GM10248 (cell line): ENCODE measurements around the gene COG6.

ENCODE experiments used
- CTCF ChIA-PET: fragments of 300-600 bp; sonication (Branson Sonifier 250); formaldehyde crosslinking; extraction: SDS; loops from one replicate; lab custom pipeline; 2021; ENCODE audit warnings: antibody characterized with exemption; lab: Yijun Ruan, JAX
- POLR2A ChIA-PET: fragments of 350-650 bp; sonication (Branson Sonifier 250); formaldehyde crosslinking; extraction: SDS; loops from one replicate; lab custom pipeline; 2020; ENCODE audit warnings: antibody characterized with exemption; lab: Yijun Ruan, JAX
- DNase-seq: peaks from one replicate; pipeline ENCODE4 v3.0.0; 2012; ENCODE audit errors: extremely low spot score
- TF ChIP-seq, protein P1 (sequence below): IDR thresholded peaks from 2 replicates; pipeline ENCODE4 v1.5.1; 2012; ENCODE audit warnings: mild to moderate bottlenecking, low read depth; ENCODE audit errors: extremely low read depth, missing control alignments, control extremely low read depth

The COG6 gene

DNA sequence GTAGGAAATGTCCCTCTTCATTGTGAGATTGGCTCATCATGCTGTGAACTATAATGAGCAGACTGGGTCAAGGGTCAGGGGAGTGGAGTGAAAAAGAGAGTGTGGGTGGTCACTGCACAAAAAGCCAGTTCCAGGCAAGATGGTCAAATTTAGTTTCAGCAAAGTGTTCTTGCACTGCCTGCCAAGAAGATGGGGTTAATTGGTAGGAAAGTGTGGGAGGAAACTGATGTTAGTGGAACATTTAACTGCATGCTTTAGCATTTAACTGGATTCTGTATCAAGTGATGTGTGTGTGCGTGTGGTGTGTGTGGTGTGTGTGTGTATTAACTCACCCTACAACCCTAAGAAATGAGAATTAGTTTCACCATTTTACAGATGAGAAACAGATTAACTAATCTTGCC, 131.6 kb downstream of the COG6 start:
- no peak for DNase-seq
- TF ChIP-seq, protein P1, sequence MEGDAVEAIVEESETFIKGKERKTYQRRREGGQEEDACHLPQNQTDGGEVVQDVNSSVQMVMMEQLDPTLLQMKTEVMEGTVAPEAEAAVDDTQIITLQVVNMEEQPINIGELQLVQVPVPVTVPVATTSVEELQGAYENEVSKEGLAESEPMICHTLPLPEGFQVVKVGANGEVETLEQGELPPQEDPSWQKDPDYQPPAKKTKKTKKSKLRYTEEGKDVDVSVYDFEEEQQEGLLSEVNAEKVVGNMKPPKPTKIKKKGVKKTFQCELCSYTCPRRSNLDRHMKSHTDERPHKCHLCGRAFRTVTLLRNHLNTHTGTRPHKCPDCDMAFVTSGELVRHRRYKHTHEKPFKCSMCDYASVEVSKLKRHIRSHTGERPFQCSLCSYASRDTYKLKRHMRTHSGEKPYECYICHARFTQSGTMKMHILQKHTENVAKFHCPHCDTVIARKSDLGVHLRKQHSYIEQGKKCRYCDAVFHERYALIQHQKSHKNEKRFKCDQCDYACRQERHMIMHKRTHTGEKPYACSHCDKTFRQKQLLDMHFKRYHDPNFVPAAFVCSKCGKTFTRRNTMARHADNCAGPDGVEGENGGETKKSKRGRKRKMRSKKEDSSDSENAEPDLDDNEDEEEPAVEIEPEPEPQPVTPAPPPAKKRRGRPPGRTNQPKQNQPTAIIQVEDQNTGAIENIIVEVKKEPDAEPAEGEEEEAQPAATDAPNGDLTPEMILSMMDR = no peak
- POLR2A ChIA-PET = no interaction called here
- CTCF ChIA-PET = no interaction called here

DNA sequence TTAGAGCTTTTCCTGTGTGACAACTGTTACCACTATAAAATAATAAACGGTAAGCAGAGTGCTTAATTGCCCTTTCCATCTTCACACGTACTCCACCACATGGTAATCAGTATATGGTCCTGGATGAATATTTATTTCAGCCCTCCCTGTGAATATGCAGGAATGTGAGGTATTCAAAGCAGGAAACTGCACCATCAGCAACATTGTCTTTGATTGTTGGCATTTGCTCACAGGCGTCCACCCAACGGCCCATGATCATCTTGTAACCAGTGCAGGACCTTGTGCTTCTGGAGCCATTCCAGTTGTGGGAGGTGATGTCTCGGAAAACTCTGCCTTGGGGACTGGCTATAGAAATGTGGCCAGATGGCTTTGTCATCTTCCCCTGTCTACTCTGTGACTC, 132.6 kb downstream of the COG6 start:
- no peak for DNase-seq
- POLR2A ChIA-PET = no interaction called here

DNA sequence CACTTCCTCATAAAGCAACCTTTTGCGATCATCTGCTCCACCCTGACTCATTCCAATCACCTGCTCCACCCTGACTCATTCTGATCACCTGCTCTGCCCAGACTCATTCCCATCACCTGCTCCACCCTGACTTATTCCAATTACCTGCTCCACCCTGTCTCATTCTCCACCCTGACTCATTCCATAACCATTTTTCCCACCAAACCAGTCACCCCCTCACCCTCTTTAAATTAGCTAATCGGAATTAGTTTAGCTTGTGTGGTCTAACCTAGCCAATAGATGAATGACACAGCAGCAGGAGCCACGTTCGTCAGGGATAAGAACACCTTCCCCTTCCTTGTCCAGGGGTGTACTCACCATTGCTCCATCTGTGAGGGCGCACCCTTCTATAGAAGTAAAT, 134.0 kb downstream of the COG6 start:
- CTCF ChIA-PET = no interaction called here
- POLR2A ChIA-PET = no interaction called here
- DNase-seq = no peak
- TF ChIP-seq, protein P1 = no peak

More for the DNA sequence above, 132.6 kb downstream of the COG6 start:
- TF ChIP-seq, protein P1 = no peak
- CTCF ChIA-PET = no interaction called here
